NCI-H2107 treated with DMSO at 0.1 percent for 48 hours (cell line): ENCODE measurements around the gene GARS1.
"Not testable (repeated sequence)": the region's sequence is repeated elsewhere in the genome, so short reads cannot be mapped to it uniquely, and the experiment has no call there.

Source experiments
- DNase-seq: peaks from one replicate; lab custom pipeline; 2025; ENCODE audit not compliant: unreplicated experiment; lab: John Stamatoyannopoulos, UW

The GARS1 gene

GRCh38 chr7:30618961-30619360 lies 24.3 kb downstream of the GARS1 start:
- DNase-seq: no peak

GRCh38 chr7:30625283-30625682 lies 30.6 kb downstream of the GARS1 start:
- DNase-seq: peak; percentile 6

- DNase-seq: no peak
These were observed 32.3 kb downstream of the GARS1 start for GRCh38 chr7:30627026-30627425.

- DNase-seq: no peak
These were observed 36.3 kb downstream of the GARS1 start for GRCh38 chr7:30630986-30631385.

GRCh38 chr7:30633223-30633622 lies 38.5 kb downstream of the GARS1 start:
- DNase-seq: no peak

GRCh38 chr7:30634193-30634626 lies 39.5 kb downstream of the GARS1 start:
- DNase-seq: no peak

- DNase-seq: no peak
These were observed 40.0 kb downstream of the GARS1 start for GRCh38 chr7:30634634-30635201.

GRCh38 chr7:30635798-30636197 lies 41.1 kb downstream of the GARS1 start:
- DNase-seq: no peak

- not testable (repeated sequence) for DNase-seq
These were observed 47.6 kb downstream of the GARS1 start for GRCh38 chr7:30642322-30642721.

GRCh38 chr7:30642789-30643188 lies 48.1 kb downstream of the GARS1 start:
- no peak for DNase-seq

GRCh38 chr7:30644286-30644955 lies 49.7 kb downstream of the GARS1 start:
- no peak for DNase-seq

- DNase-seq: no peak
These were observed 51.0 kb downstream of the GARS1 start for GRCh38 chr7:30645661-30646060.

GRCh38 chr7:30646154-30646553 lies 51.5 kb downstream of the GARS1 start:
- no peak for DNase-seq

GRCh38 chr7:30647589-30648364 lies 53.1 kb downstream of the GARS1 start:
- DNase-seq: no peak

GRCh38 chr7:30648744-30649540 lies 54.3 kb downstream of the GARS1 start:
- DNase-seq: no peak

GRCh38 chr7:30649717-30650420 lies 55.2 kb downstream of the GARS1 start:
- peak; percentile 6 for DNase-seq

- DNase-seq: peak; percentile 13
These were observed 55.7 kb downstream of the GARS1 start for GRCh38 chr7:30650421-30650808.

GRCh38 chr7:30652132-30652531 lies 57.5 kb downstream of the GARS1 start:
- no peak for DNase-seq

GRCh38 chr7:30652698-30653641 lies 58.3 kb downstream of the GARS1 start:
- no peak for DNase-seq
